GM23248 (cell line): ENCODE measurements around the gene ADGRD2. TPM values are rescaled to one million over a fixed set of nuclear protein-coding genes. Genes with fewer than 3 reads are reported as not detected.

Experiments used
- DNase-seq: peaks from one replicate; pipeline ENCODE4 v3.0.0-alpha.2; 2015
- H2AFZ ChIP-seq: fragments of 200-600 bp; sonication (generic); 2 replicates; pipeline ENCODE4 v1.6.1; 2016; ENCODE audit warnings: antibody characterized with exemption
- H3F3A ChIP-seq: fragments of 200-600 bp; sonication (generic); 2 replicates; pipeline ENCODE4 v1.6.1; 2016; ENCODE audit warnings: mild to moderate bottlenecking, antibody characterized with exemption, mixed run types; ENCODE audit not compliant: insufficient read depth
- H3K27ac ChIP-seq: fragments of 200-600 bp; sonication (generic); 2 replicates; pipeline ENCODE4 v1.5.1; 2016; ENCODE audit warnings: mild to moderate bottlenecking
- H3K27me3 ChIP-seq: fragments of 200-600 bp; sonication (generic); replicated peaks from 2 replicates; pipeline ENCODE4 v1.6.1; 2016; ENCODE audit warnings: mild to moderate bottlenecking; ENCODE audit not compliant: insufficient read depth
- H3K36me3 ChIP-seq: fragments of 200-600 bp; sonication (generic); 2 replicates; pipeline ENCODE4 v1.6.1; 2016; ENCODE audit warnings: low read depth, mild to moderate bottlenecking
- H3K4me1 ChIP-seq: fragments of 200-600 bp; sonication (generic); 2 replicates; pipeline ENCODE4 v1.6.1; 2016; ENCODE audit warnings: mild to moderate bottlenecking; ENCODE audit not compliant: insufficient read depth
- H3K4me2 ChIP-seq: fragments of 200-600 bp; sonication (generic); one replicate; pipeline ENCODE4 v1.6.1; 2016; ENCODE audit warnings: mild to moderate bottlenecking; ENCODE audit not compliant: unreplicated experiment
- H3K4me3 ChIP-seq: fragments of 200-600 bp; sonication (generic); 2 replicates; pipeline ENCODE4 v1.5.1; 2016; ENCODE audit warnings: mild to moderate bottlenecking
- H3K79me2 ChIP-seq: fragments of 200-600 bp; sonication (generic); 2 replicates; pipeline ENCODE4 v1.6.1; 2016; ENCODE audit warnings: mild to moderate bottlenecking; ENCODE audit not compliant: insufficient read depth
- H3K9ac ChIP-seq: fragments of 200-600 bp; sonication (generic); 2 replicates; pipeline ENCODE4 v1.6.1; 2016; ENCODE audit warnings: mild to moderate bottlenecking
- H3K9me2 ChIP-seq: fragments of 200-600 bp; sonication (generic); 2 replicates; pipeline ENCODE4 v1.6.1; 2016; ENCODE audit warnings: mixed run types, mild to moderate bottlenecking, moderate library complexity; ENCODE audit not compliant: insufficient read depth
- H3K9me3 ChIP-seq: fragments of 200-600 bp; sonication (generic); one replicate; pipeline ENCODE4 v1.6.1; 2017; ENCODE audit warnings: low read depth
- H4K20me1 ChIP-seq: fragments of 200-600 bp; sonication (generic); 2 replicates; pipeline ENCODE4 v1.6.0; 2016; ENCODE audit not compliant: insufficient read depth
- EZH2 ChIP-seq: fragments of 200-600 bp; sonication (generic); IDR thresholded peaks from 2 replicates; pipeline ENCODE4 v1.6.1; 2018; ENCODE audit warnings: antibody characterized with exemption, mild to moderate bottlenecking; ENCODE audit not compliant: insufficient read depth, poor library complexity, severe bottlenecking
- EZH2phosphoT487 ChIP-seq: fragments of 200-600 bp; sonication (generic); IDR thresholded peaks from 2 replicates; pipeline ENCODE4 v1.6.1; 2018; ENCODE audit warnings: antibody characterized with exemption, moderate library complexity, mild to moderate bottlenecking, low read depth; ENCODE audit not compliant: insufficient read depth
- WGBS, 2 experiments: methylation state at CpG; one replicate each; pipeline ENCODE4 v1.1.6; 2015 to 2017; ENCODE audit warnings: low lambda C conversion rate in 2 of 2, low coverage in 1 of 2; ENCODE audit errors: missing lambda C conversion rate in 2 of 2; 5-methylcytosine and 5-hydroxymethylcytosine counted together
- in situ Hi-C: fragments of 300-500 bp; cut with MboI; formaldehyde crosslinking; loops from 2 replicates; pipeline ENCODE4 v1.15.0; 2020
- polyA plus RNA-seq: library from polyadenylated mRNA; unstranded; fragments of >200 nt; fragmentation: Nextera tagmentation; extraction: Ambion mirVana; gene quantifications from 2 replicates; pipeline ENCODE4 v1.2.1, GENCODE V29; 2016
- total RNA-seq: library from RNA; depleted of rRNA; stranded (reverse); fragments of >200 nt; shearing (Covaris generic); gene quantifications from 2 replicates; pipeline ENCODE4 v1.2.3, GENCODE V29; 2014

The ADGRD2 gene
- total and polyA plus RNA-seq, 2 experiments from 2014 or later = not detected

- H2AFZ ChIP-seq = no peak overlapping the region
Observed at GRCh38 chr9:124428751-124429529, 21.3 kb upstream of the ADGRD2 start.

GRCh38 chr9:124429530-124429867 is 20.8 kb upstream of the ADGRD2 start:
- Histone ChIP-seq H3K9me2 (no peaks in the 10 kb centered on the region), H3K4me2 (no peak overlapping the region), H3K27me3 (peaks cover 3% of the 10 kb centered on the region; the same call in 1 of the 2 replicates), H3K27ac (no peak overlapping the region), H3F3A (no peaks in the 10 kb centered on the region), H3K9me3 (no peaks in the 10 kb centered on the region), H3K4me3 (no peak overlapping the region), H4K20me1 (no peaks in the 10 kb centered on the region), H2AFZ (no peak overlapping the region), H3K9ac (no peak overlapping the region), H3K36me3 (no peaks in the 10 kb centered on the region), H3K4me1 (no peaks in the 10 kb centered on the region), H3K79me2 (no peaks in the 10 kb centered on the region)
- no peak for DNase-seq
- WGBS, 2 experiments = 59 to 60% methylated on average over 4 of the region's 4 CpGs
- in situ Hi-C loops = no loop called here
- TF ChIP-seq EZH2 = no peak
- TF ChIP-seq EZH2phosphoT487 = no peak

More at GRCh38 chr9:124428751-124429529, 21.3 kb upstream of the ADGRD2 start:
- no peaks in the 10 kb centered on the region for H3K9me3 ChIP-seq
- H4K20me1 ChIP-seq = no peaks in the 10 kb centered on the region
- H3K4me3 ChIP-seq = no peak overlapping the region
- no peak overlapping the region for H3K9ac ChIP-seq
- no peak overlapping the region for H3K4me2 ChIP-seq
- no peak for DNase-seq
- TF ChIP-seq EZH2phosphoT487 = no peak
- no peak for TF ChIP-seq EZH2
- no peaks in the 10 kb centered on the region for H3F3A ChIP-seq
- H3K4me1 ChIP-seq = no peaks in the 10 kb centered on the region
- H3K27me3 ChIP-seq = no peaks in the 10 kb centered on the region; the same call in 1 of the 2 replicates
- no peaks in the 10 kb centered on the region for H3K9me2 ChIP-seq
- no peaks in the 10 kb centered on the region for H3K36me3 ChIP-seq
- 60 to 62% methylated on average over 28 of the region's 28 CpGs for WGBS, 2 experiments
- H3K79me2 ChIP-seq = no peaks in the 10 kb centered on the region
- H3K27ac ChIP-seq = no peak overlapping the region
- in situ Hi-C loops = no loop called here

GRCh38 chr9:124436320-124436719 is 13.9 kb upstream of the ADGRD2 start:
- DNase-seq = no peak
- no peak for TF ChIP-seq EZH2phosphoT487
- TF ChIP-seq EZH2 = no peak
- Histone ChIP-seq H3K4me3 (no peak overlapping the region), H3F3A (no peaks in the 10 kb centered on the region), H3K27me3 (peaks cover 5% of the 10 kb centered on the region; the same call in 1 of the 2 replicates), H3K9me2 (no peaks in the 10 kb centered on the region), H3K27ac (no peak overlapping the region), H3K4me1 (no peaks in the 10 kb centered on the region), H3K9me3 (no peaks in the 10 kb centered on the region), H3K9ac (no peak overlapping the region), H3K79me2 (no peaks in the 10 kb centered on the region), H3K36me3 (no peaks in the 10 kb centered on the region), H2AFZ (no peak overlapping the region), H3K4me2 (no peak overlapping the region), H4K20me1 (no peaks in the 10 kb centered on the region)
- in situ Hi-C loops = no loop called here

- Histone ChIP-seq H2AFZ (no peak overlapping the region), H3F3A (no peaks in the 10 kb centered on the region), H3K9ac (no peak overlapping the region), H3K4me2 (no peak overlapping the region), H3K9me3 (no peaks in the 10 kb centered on the region), H3K9me2 (no peaks in the 10 kb centered on the region), H3K4me3 (no peak overlapping the region), H3K79me2 (no peaks in the 10 kb centered on the region), H3K4me1 (no peaks in the 10 kb centered on the region), H4K20me1 (no peaks in the 10 kb centered on the region), H3K27me3 (peaks cover 5% of the 10 kb centered on the region; the same call in 1 of the 2 replicates), H3K36me3 (no peaks in the 10 kb centered on the region), H3K27ac (no peak overlapping the region)
- DNase-seq = no peak
- TF ChIP-seq EZH2 (no peak), EZH2phosphoT487 (no peak)
- 88 to 99% methylated on average over 3 of the region's 3 CpGs for WGBS, 2 experiments
- in situ Hi-C loops = no loop called here
Observed at GRCh38 chr9:124437086-124437485, 13.2 kb upstream of the ADGRD2 start.
